PC-3 (cell line): ENCODE measurements around the gene PDE2A. TPM values are rescaled to one million over a fixed set of nuclear protein-coding genes. Genes with fewer than 3 reads are reported as not detected.

ENCODE experiments used
- ATAC-seq: fragments of 200-7000 bp; cut with Tn5 transposase; 2 replicates; pipeline ENCODE4 v1.9.1; 2020; ENCODE audit warnings: mild to moderate bottlenecking, moderate library complexity
- BruUV-seq: library from RNA; stranded (reverse); fragments of 400-500 nt; replicated peaks from 2 replicates; lab custom pipeline; 2021; lab: Mats Ljungman, UMichigan
- CTCF ChIA-PET: fragments of 300-600 bp; sonication (Branson Sonifier 250); formaldehyde crosslinking; loops from one replicate; lab custom pipeline; 2022; ENCODE audit warnings: antibody characterized with exemption; lab: Charles Lee
- POLR2A ChIA-PET: fragments of 300-600 bp; sonication (Branson Sonifier 250); formaldehyde crosslinking; loops from one replicate; lab custom pipeline; 2022; ENCODE audit warnings: antibody characterized with exemption; ENCODE audit not compliant: unreplicated experiment; lab: Charles Lee
- DNase-seq: peaks from one replicate; pipeline ENCODE4 v3.0.0-alpha.2; 2015
- H2AFZ ChIP-seq: fragments of 300-600 bp; sonication (generic); 2 replicates; pipeline ENCODE4 v1.6.0; 2016; ENCODE audit warnings: antibody characterized with exemption, low read length
- H3F3A ChIP-seq: fragments of 300-600 bp; sonication (generic); one replicate; pipeline ENCODE4 v1.6.0; 2017; ENCODE audit warnings: antibody characterized with exemption, low read length, control low read depth, mild to moderate bottlenecking; ENCODE audit not compliant: unreplicated experiment
- H3K27ac ChIP-seq: fragments of 300-600 bp; sonication (generic); 2 replicates; pipeline ENCODE4 v1.5.1; 2016; ENCODE audit warnings: mild to moderate bottlenecking, low read length
- H3K27me3 ChIP-seq: fragments of 300-600 bp; sonication (generic); 2 replicates; pipeline ENCODE4 v1.6.1; 2016; ENCODE audit warnings: low read length, mixed read lengths
- H3K36me3 ChIP-seq: fragments of 300-600 bp; sonication (generic); 2 replicates; pipeline ENCODE4 v1.6.1; 2016; ENCODE audit warnings: low read depth, mixed run types, low read length, mixed read lengths
- H3K4me1 ChIP-seq: fragments of 300-600 bp; sonication (generic); 2 replicates; pipeline ENCODE4 v1.5.1; 2016; ENCODE audit warnings: low read length; ENCODE audit not compliant: insufficient read depth
- H3K4me2 ChIP-seq: fragments of 300-600 bp; sonication (generic); 2 replicates; pipeline ENCODE4 v1.6.0; 2016; ENCODE audit warnings: low read length
- H3K4me3 ChIP-seq: fragments of 300-600 bp; sonication (generic); 2 replicates; pipeline ENCODE4 v1.5.1; 2016; ENCODE audit warnings: mild to moderate bottlenecking, low read length, mixed read lengths
- H3K79me2 ChIP-seq: fragments of 300-600 bp; sonication (generic); 2 replicates; pipeline ENCODE4 v1.6.1; 2017; ENCODE audit warnings: low read length, mixed read lengths
- H3K9ac ChIP-seq: fragments of 300-600 bp; sonication (generic); 2 replicates; pipeline ENCODE4 v1.6.0; 2016; ENCODE audit warnings: mild to moderate bottlenecking, low read length
- H3K9me2 ChIP-seq: fragments of 300-600 bp; sonication (generic); replicated peaks from 2 replicates; pipeline ENCODE4 v1.6.1; 2016; ENCODE audit warnings: mixed run types, low read length, mixed read lengths
- H3K9me3 ChIP-seq: fragments of 300-600 bp; sonication (generic); 2 replicates; pipeline ENCODE4 v1.6.1; 2016; ENCODE audit warnings: low read length, mixed read lengths
- H4K20me1 ChIP-seq: fragments of 300-600 bp; sonication (generic); 2 replicates; pipeline ENCODE4 v1.6.1; 2016; ENCODE audit warnings: low read length, mixed read lengths
- EZH2 ChIP-seq: fragments of 300-600 bp; sonication (generic); IDR thresholded peaks from one replicate; pipeline ENCODE4 v1.6.1; 2017; ENCODE audit warnings: antibody characterized with exemption, mild to moderate bottlenecking, low read length; ENCODE audit not compliant: unreplicated experiment
- EZH2phosphoT487 ChIP-seq: fragments of 300-600 bp; sonication (generic); IDR thresholded peaks from 2 replicates; pipeline ENCODE4 v1.6.1; 2018; ENCODE audit warnings: mild to moderate bottlenecking, antibody characterized with exemption, low read length, borderline replicate concordance
- intact Hi-C: fragments of 100-400 bp; cut with micrococcal nuclease; formaldehyde crosslinking; loops from 2 replicates; pipeline ENCODE4 v1.9.0; 2023
- total RNA-seq: library from RNA; depleted of rRNA; stranded (reverse); fragments of >200 nt; gene quantifications from 2 replicates; pipeline ENCODE4 v1.2.3, GENCODE V29; 2014
- TF ChIP-seq, protein P1 (sequence below): fragments of 300-600 bp; sonication (generic); conservative IDR thresholded peaks from 2 replicates; pipeline ENCODE4 v1.5.1; 2017; ENCODE audit warnings: antibody characterized with exemption, low read depth, mild to moderate bottlenecking, low read length

The PDE2A gene
- total RNA-seq, 1 experiment from 2014 or later: 2.6 TPM

DNA sequence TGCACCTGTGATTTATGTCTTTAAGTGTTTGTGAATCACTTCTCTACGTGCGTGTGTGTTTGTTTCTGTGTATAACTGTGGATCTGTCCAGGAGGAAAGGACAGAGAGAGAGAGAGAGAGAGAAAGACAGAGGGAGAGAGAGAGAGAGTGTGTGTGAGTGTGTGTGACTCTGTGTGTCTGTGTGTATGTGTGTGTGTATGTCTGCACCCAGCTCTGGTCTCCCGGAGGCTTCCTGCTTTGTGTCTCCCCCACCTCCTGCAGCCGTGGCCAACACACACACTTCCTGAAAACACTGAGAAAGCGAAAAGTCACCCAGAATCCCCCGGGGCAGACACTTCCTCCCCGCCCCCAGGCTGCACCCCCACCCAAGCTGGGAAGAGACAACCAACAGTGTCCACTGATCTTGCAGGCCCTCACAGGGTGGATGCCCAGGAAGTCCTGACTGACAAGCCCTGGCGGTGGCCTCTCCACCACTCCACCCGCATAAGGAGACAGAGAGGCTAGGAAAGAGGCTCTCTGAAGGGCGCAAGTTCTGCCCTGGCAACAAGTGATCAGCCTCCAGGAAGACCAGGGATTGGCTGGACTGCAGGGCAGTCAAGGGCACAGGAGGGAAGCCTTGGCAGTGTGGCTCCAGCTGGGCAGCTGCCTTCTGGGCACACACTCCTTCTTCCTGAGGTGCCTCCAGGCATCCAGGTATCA lies 48.0 kb upstream of the PDE2A start:
- Histone ChIP-seq H3K9ac (peak overlapping the region; percentile 61), H3K79me2 (peaks cover 59% of the 10 kb centered on the region), H4K20me1 (no peaks in the 10 kb centered on the region), H3K9me2 (no peaks in the 10 kb centered on the region), H3K9me3 (no peaks in the 10 kb centered on the region), H3K4me1 (peaks cover 22% of the 10 kb centered on the region), H3K27me3 (no peaks in the 10 kb centered on the region), H3K27ac (peak overlapping the region; percentile 50), H2AFZ (peak overlapping the region; percentile 92), H3F3A (no peaks in the 10 kb centered on the region), H3K36me3 (no peaks in the 10 kb centered on the region; the same call in 1 of the 2 replicates), H3K4me3 (peak overlapping the region; percentile 58), H3K4me2 (peak overlapping the region; percentile 80)
- ChIA-PET POLR2A (interaction anchor here (0.5 to 0.7 kb wide), 2 partner anchors 94 to 605 kb away, joined by 3 to 8 read pairs; no protein-coding TSS in a partner anchor), CTCF (interaction anchor here (0.6 kb wide), 1 partner anchor 38 kb away, joined by 7 read pairs; no protein-coding TSS in a partner anchor)
- intact Hi-C loops: loop anchor here (10.0 kb wide), 1 partner anchor 123 kb away; no protein-coding TSS in a partner anchor
- peak; percentile 92 for ATAC-seq
- no TSS peak for BruUV-seq
- TF ChIP-seq EZH2phosphoT487: no peak
- TF ChIP-seq, protein P1, sequence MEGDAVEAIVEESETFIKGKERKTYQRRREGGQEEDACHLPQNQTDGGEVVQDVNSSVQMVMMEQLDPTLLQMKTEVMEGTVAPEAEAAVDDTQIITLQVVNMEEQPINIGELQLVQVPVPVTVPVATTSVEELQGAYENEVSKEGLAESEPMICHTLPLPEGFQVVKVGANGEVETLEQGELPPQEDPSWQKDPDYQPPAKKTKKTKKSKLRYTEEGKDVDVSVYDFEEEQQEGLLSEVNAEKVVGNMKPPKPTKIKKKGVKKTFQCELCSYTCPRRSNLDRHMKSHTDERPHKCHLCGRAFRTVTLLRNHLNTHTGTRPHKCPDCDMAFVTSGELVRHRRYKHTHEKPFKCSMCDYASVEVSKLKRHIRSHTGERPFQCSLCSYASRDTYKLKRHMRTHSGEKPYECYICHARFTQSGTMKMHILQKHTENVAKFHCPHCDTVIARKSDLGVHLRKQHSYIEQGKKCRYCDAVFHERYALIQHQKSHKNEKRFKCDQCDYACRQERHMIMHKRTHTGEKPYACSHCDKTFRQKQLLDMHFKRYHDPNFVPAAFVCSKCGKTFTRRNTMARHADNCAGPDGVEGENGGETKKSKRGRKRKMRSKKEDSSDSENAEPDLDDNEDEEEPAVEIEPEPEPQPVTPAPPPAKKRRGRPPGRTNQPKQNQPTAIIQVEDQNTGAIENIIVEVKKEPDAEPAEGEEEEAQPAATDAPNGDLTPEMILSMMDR: no peak
- TF ChIP-seq EZH2: no peak
- peak; percentile 88 for DNase-seq

DNA sequence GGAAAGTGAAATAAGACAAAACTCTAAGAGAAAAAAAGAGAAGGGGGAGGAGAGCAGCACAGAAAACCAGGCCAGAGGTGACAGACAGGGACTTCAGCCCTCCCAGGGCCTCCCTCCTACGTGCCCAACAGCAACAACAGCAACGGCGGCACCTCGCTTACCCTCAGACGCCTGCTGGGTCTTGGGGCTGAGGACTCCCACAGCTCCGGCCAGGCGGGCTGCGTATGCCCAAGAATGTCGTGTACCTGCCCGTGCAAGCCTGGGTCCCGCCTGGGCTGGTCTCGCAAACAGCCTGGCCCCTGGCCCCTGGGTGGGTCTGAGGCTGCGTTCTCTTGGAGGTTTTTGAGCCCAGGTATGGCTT lies 47.4 kb upstream of the PDE2A start:
- BruUV-seq: TSS peak; percentile 71
- peak overlapping the region; percentile 92 for H2AFZ ChIP-seq
- no peaks in the 10 kb centered on the region for H4K20me1 ChIP-seq
- peak overlapping the region; percentile 58 for H3K4me3 ChIP-seq
- H3K9me2 ChIP-seq: no peaks in the 10 kb centered on the region
- peak overlapping the region; percentile 80 for H3K4me2 ChIP-seq
- H3K4me1 ChIP-seq: peaks cover 22% of the 10 kb centered on the region
- CTCF ChIA-PET: no interaction called here
- ATAC-seq: peak; percentile 12
- H3K9ac ChIP-seq: peak overlapping the region; percentile 61
- DNase-seq: no peak
- TF ChIP-seq, protein P1: no peak
- no peak for TF ChIP-seq EZH2
- no peak for TF ChIP-seq EZH2phosphoT487
- H3K79me2 ChIP-seq: peaks cover 59% of the 10 kb centered on the region
- no peaks in the 10 kb centered on the region; the same call in 1 of the 2 replicates for H3K36me3 ChIP-seq
- POLR2A ChIA-PET: no interaction called here
- no peaks in the 10 kb centered on the region for H3K27me3 ChIP-seq
- H3F3A ChIP-seq: no peaks in the 10 kb centered on the region
- peak overlapping the region; percentile 50 for H3K27ac ChIP-seq
- intact Hi-C loops: loop anchor here (10.0 kb wide), 1 partner anchor 123 kb away; no protein-coding TSS in a partner anchor
- no peaks in the 10 kb centered on the region for H3K9me3 ChIP-seq

DNA sequence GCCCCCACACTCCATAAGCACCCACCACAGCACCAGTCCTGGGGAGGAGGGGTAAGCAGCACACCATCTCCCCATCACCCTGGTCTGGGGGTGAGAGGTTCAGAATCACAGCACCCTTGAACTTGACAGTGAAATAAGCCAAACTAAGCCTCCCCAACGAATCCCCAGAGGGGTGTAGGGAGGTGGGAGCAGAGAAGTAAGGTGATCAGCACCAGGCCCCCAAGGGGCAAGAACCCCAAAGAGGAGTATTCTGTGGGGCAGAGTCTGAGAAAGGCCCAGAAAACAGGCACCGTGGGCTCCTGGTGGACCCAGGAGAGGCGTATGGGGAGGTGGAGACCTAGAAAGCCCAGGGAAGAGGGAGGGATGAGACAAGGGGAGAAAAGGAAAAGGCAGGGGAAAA lies 47.1 kb upstream of the PDE2A start:
- Histone ChIP-seq H3K4me2 (peak overlapping the region; percentile 80), H3K4me3 (peak overlapping the region; percentile 58), H3K4me1 (peaks cover 22% of the 10 kb centered on the region), H3K27ac (no peak overlapping the region; the same call in 1 of the 2 replicates), H3K9me3 (no peaks in the 10 kb centered on the region), H3K36me3 (no peaks in the 10 kb centered on the region; the same call in 1 of the 2 replicates), H3F3A (no peaks in the 10 kb centered on the region), H3K79me2 (peaks cover 59% of the 10 kb centered on the region), H2AFZ (no peak overlapping the region), H3K27me3 (no peaks in the 10 kb centered on the region), H4K20me1 (no peaks in the 10 kb centered on the region), H3K9ac (peak overlapping the region; percentile 61), H3K9me2 (no peaks in the 10 kb centered on the region)
- ChIA-PET POLR2A (no interaction called here), CTCF (no interaction called here)
- no TSS peak for BruUV-seq
- intact Hi-C loops: loop anchor here (10.0 kb wide), 1 partner anchor 124 kb away; no protein-coding TSS in a partner anchor
- ATAC-seq: no peak
- DNase-seq: no peak
- TF ChIP-seq EZH2 (no peak), EZH2phosphoT487 (no peak)
- TF ChIP-seq, protein P1: no peak
